GM18867 (cell line): ENCODE results near the gene SLC35B4.
"Not testable (repeated sequence)": the region's sequence is repeated elsewhere in the genome, so short reads cannot be mapped to it uniquely, and the experiment has no call there.

Source experiments
- ATAC-seq: cut with Tn5 transposase; IDR thresholded peaks from one replicate; pipeline ENCODE4 v1.9.1; 2021; ENCODE audit warnings: mild to moderate bottlenecking, moderate library complexity; ENCODE audit not compliant: unreplicated experiment

The SLC35B4 gene

DNA sequence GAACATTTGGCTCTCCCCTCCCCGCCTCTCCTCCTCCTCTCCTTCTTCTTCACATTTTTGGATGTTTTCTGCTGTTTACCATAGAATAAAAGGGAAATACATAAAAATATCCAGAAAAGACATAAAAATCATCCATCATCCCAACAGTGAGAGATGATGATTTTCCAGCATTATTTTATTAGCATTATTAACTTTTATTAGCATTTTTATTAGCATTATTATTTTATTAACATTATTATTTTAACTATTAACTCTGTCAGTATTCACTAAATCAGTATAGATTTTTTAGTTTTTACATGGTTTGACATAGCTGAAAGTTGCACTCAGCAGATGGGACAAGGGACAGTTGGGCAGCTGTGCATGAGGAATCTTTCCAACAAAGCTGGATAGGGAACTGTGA, 16.2 kb upstream of the SLC35B4 start:
- no peak for ATAC-seq

DNA sequence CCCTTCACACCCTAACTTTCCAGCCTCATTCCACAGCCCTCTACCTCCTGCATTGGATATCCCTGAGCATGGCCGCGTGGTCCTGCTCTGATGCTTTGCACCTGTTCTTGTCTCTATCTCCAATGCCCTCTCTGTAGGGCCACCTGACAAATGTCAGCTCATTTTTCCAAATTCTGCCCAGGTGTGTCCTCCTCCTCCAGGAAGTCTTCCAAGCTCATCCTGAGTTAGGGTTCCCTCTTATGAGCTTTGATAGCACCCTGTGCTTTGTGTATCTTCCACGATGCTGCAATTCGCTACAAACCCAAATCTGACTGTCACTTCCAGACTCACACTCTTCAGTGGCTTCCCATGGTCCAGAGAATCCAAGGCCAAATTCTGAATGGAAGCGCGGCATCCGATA, 14.7 kb upstream of the SLC35B4 start:
- ATAC-seq = no peak

DNA sequence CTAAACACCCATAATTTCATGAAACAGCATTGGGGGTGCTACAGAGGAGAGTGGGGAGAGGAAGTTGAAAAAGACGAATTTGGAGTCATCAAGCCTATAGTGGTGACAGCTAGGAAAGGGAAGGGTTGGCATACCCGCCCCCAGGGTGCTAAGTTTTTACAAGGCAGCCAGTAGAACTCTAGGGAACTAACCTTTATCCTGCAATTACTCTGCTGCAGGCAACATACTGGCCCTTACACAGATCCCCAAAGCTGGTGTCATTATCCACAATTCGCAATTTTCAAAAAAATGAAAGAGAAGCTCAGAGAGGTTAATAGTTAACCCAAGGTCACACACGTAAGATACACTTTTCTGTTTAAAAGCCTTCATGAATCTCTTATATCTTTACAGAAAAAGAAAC, 14.2 kb upstream of the SLC35B4 start:
- ATAC-seq = no peak

DNA sequence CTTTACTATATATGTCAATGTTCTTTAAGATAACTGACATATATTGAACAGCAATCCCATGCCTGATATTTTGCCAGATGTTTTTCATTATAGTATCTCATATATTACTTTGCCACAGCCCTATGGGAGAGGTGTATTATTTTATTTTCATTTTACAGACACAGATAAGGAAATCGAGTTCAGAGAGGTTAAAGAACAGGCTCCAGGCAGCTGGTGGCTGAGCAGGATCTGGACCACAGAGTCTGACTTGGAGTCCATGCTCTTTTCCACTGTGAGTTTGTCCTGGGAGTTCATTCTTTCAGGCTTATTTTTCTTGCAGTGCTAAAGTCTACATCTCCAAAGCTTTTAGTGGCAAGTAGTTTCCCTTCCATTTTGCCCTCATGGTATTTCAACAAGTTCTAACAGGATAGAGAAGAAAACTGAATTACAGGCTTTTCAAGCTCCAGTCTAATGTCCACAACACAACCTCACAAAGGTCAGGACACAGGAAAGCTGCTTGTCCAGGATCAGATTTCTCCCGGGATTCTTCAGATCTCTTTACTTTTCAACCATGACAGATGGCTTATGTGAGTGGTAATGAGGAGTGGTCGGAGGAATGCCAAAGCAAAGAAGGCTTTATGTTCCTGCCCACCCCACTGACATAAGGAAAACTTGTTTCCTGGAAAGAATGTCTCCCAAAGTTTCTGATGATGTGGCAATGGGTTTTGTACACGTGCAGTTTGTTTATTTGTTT, 13.1 kb upstream of the SLC35B4 start:
- no peak for ATAC-seq

DNA sequence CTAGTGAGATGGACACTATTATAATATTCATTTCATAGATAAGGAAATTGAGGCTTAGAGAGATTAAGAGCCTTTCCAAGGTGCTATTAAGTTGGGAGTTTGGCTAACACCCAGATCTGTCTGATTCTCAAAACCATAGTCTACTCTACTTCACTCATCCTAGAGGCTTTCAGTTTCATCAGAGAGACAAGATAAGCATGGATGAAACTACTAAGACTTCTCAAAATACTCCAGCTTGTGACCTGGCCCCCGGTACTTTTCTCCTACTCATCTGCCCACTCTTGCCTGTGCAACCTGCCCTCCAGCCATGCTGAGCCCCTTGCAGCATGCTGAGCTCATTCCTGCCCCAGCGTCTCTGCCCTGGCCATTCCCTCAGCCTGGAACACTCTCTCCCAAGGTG, 12.2 kb upstream of the SLC35B4 start:
- no peak for ATAC-seq

DNA sequence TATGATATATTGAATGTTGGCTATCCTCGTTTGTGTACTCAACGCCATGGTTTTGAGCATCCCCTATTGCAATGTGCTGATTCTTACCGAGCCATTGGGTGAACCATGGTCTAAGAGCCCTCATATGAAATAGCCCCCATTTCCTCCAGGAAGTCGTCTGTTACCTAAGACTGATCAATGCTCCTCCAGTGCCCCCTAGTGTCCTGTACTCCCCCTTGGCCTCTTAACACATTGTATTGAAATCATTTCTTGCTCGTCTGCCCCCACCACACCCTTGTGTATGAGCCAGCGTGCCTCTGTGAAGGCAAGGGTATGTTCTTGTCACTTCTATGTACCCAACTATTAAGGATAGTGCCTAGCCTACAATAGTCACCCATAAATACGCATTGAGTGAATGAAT, 11.2 kb upstream of the SLC35B4 start:
- ATAC-seq = peak; percentile 93

DNA sequence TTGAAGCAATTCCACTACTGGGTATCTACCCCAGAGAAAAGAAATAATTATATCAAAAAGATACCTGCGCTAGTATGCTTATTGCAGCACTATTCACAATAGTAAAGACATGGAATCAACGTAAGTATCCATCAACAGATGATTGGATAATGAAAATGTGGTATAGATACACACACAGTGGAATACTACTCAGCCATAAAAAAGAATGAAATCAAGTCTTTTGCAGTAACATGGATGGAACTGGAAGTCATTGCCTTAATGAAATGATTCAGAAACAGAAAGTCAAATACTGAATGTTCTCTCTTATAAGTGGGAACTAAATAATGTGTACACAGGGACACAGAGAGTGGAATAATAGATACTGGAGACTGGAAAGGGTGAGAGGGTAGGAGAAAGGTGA, 7.4 kb upstream of the SLC35B4 start:
- no peak for ATAC-seq

DNA sequence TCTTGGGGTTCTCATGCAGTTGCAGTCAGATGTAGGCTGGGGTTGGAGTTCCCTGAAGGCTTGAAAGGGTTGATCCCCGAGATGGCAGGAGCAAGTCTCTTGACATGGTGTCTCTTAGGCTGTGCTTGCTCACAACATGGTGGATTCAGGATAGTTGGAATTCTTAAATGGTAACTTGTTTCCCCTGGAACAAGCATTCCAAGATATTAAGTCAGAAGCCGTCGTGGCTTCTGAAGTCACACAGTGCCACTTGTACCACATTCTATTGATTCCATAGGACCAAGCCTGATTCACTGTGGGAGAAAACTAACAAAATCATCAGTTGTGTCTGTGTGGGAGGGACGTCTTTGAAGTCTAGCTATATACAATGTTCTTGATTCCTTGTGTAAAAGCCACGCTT, 3.5 kb upstream of the SLC35B4 start:
- no peak for ATAC-seq

DNA sequence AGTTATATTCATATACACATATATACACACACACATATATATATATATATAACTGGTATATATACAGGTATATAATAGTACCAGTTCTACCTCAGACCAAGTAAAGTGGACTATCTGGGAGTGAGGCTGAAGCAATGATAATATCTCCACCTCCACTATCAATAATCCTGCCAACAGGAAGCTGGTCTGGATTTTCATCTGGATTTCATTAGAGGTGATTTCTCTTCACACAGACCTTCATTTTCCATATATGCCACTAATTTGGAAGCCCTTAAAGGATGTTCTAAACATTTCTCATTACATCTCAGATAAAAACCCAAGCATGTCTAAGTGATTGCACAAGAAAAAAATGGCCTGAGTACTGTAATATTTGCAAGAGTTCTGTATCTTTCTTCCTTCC, 1.7 kb upstream of the SLC35B4 start:
- ATAC-seq = no peak

DNA sequence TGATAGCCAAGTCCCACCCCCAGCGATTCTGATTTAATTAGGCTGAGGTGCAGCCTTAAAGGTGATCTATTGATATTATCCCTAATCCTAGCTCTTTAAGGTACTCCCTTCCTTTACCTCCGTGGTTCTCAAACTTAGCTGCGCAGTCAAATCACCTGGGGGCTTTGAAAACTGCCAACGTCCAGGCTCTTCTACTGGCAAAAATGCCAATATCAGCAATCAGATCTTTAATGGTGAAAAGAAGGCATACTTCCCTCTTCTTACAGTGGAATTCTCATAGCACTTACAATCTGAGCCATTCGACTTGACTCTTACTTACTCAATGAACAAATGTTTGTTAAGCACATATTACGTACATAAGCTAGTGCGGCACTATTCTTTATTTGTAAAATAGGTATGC, 704 bp upstream of the SLC35B4 start:
- ATAC-seq = no peak

DNA sequence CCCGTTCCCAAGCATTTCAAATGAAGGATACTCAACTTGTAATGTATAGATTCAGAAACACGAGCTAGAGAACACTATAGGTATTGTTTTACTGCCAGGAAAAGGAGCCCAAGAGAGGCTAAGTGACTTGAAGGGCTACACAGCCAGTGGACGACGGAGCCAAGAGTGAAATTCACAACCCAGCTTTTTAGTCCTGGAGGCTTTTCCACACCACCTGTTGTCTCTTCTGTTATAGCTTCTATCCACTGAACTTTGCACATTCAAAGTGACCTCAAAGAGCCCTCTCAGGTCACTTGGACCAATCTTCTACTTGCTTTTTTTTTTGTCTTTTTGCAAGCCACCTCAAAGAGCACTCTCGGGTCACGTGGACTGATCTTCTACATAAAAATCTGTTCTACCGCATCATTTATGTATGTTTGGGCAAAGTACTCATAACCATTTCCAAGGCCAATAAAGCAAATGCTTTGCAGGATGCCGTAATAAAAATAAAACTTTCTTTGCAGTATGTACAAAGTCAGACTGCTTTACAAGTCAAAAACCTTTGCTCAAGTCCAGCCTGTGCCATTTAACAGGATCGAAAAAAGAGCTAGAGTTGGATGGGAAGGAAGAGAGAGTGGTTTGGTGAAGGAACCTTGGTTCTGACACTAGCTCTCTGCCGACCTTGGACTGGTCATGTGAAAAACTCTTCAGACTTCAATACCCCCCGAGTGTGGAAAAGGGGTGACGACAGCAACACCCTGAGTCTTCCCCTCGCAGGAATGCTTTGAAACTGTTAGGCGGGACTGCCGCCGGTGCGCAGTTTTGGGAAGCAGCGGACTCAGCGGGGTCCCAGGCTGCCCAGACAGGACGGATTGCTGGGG, 821 bp downstream of the SLC35B4 start:
- no peak for ATAC-seq

DNA sequence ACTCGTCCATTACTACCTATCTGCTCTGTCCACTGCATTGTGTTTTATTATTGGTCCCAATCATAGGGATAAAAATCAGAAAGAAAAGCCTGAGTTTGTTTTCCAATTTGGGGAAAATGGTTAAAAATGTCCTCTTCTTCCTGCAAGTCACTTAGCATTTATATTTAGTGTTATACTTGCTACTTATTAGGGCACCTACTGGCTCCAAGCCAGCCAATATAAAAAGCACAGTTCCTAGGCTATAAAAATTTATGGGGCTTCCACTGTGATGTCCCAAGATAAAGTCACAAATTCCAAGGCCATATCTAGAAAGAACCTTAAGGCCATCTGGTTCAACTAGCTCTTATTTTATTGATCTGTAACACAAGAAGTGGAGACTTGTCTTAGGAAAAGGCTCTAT, 3.2 kb downstream of the SLC35B4 start:
- ATAC-seq = no peak

DNA sequence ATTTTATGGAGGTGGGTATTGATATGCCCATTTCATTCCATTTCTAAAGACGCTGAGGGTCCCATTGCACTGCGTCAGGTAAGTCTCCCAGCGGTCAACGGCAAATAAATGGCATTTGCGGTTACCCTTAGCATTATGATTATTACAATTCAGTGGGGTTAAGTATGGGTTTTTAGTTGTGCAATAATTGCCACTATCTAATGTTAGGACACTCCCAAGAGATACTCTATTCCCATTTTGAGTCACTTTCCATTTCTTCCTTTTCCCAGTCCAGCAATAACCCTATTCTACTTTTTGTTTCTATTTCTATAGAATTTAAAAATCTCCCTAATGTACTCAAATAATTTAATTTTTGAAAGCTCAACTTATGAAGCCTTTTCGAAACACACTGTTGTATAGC, 4.0 kb downstream of the SLC35B4 start:
- no peak for ATAC-seq

DNA sequence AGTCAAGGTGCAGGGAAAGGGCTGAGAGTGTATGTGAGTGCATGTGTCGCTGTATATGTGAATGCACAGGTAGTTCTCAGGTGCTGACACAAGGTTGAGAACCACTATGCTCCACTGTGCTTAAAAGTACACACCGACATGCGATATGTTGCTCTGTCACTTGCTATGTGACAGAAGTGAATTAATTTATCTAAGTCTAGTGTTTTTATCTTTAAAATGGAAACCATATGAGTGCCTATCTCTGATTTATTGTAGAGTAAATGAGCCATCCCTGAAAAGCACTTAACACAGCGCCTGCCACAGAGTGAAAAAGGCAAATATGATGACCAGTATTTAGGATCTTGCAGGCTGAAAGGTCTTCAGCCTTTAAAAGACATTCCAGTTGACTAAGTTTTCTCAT, 4.9 kb downstream of the SLC35B4 start:
- ATAC-seq = no peak

DNA sequence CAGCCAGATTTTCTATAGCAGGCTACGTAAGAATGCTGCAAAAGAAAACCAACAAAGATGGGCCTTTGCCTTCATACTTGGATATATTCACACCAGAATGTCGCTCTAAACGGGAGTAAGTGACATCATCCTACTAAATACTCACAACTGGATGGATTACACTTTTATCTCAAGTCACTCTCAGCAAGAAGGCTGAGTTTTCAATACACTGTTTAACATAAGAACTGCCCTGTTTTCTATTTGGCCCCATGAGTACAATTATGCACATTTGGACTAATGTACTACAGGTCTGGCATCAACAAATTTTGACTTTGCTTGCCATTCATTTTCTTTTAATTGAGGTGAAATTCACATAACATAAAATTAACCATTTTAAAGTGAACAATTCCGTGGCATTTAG, 8.2 kb downstream of the SLC35B4 start:
- no peak for ATAC-seq

DNA sequence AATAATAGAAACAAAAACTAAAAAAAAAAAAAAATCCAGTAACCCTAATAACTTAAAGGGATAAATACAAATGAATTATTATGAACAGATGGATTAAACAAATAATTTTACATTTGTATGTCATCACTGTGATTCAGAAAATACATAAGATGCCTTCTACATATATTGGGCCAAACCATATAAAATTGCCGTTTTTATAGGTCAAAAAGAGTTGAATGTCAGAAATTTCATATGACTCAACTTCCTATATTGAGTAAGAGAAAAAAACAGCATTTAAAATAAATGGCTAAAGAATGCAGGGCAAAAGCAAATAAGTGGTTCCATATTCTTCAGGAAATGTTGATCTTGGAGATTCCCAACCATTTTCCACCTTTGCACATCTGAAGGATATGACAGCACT, 9.4 kb downstream of the SLC35B4 start:
- ATAC-seq = no peak

DNA sequence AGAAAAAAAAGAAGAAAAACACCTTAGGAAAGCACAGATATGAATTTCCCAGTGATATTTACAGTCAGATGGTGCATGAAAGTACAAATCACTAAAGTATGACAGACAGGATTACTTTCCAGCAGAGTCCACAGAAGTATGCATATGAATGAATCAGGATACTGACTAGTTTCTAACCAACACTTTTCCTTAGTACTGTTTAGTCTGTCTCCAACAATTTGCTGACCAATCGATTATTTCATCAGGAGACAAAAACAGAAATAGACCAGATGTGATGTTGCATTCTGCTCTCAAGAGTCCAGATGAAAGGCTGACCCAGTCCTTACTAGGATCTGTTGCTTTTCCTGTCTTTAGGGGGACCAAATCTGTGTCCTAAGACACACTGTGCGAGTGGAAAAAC, 14.6 kb downstream of the SLC35B4 start:
- ATAC-seq = no peak

DNA sequence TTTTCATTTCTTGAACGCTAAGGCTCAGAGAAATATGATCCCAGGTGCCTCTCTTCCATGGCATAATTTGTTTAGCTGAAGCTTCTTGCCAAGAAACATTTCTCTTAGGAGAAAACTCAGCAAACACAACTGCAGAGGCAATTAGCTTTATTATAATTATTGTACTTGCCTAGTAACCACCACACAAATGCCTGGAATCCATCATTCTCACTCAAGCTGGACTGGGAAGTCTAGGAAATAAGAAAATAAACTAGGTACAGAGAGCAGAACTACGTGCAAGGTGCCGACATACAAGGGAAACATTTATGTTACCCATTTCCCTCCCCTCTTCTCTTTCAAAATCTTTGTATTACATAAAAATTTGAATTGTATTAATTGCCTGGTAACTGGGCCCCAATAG, 15.1 kb downstream of the SLC35B4 start:
- no peak for ATAC-seq

DNA sequence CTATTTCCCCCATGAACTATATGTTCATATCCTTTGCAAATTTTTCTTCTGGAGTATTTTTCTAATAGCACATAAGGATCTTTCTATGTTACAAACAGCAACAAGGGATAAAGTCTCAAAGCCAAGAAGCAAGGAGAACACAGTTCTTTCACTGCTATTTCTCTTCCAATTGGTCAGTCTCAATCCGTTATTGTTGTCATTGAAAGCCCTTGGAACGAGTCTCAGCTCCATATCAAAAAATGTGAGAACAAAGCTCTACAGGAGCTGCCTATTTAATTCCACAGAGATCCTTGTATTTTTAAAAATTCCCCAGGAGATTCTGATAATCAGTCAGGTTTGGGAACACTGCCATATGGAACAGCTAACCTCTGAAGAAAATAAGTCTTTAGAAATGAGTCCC, 15.7 kb downstream of the SLC35B4 start:
- no peak for ATAC-seq

DNA sequence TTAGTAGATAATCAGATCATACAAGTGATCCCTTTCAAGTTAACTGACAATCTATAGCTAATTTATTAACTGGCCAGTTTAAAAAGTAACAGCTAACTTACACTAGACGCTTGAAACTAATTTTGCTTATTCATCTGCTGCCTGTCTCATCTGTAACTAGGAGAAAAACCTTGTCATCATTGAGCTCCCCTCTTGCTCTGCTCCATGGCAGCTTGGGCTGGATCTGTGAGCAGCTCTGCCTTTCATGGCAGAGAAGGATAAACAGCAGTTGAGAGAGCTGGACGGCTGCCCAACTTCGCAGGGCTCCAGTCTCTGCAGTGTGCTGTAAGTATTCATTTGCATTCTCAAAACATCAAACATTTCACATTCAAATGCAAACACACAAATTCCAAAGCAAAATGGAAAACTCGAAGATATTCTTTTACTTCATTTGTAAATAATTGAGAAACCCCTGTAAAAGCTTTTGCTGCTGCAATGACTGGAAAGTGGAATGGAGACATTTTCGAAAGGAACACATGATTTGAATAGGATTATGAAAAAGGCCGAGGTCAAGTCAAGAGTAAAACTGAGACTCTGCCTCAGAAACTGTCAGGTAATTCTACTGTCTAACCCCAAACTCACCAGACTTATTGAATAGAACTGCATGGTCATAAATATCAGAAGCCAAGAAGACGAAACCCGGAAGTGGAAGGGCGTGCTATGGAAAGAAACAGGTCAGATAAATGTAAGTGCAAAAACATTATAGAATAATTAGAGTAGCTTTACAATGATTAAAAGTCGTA, 17.6 kb downstream of the SLC35B4 start:
- no peak for ATAC-seq

DNA sequence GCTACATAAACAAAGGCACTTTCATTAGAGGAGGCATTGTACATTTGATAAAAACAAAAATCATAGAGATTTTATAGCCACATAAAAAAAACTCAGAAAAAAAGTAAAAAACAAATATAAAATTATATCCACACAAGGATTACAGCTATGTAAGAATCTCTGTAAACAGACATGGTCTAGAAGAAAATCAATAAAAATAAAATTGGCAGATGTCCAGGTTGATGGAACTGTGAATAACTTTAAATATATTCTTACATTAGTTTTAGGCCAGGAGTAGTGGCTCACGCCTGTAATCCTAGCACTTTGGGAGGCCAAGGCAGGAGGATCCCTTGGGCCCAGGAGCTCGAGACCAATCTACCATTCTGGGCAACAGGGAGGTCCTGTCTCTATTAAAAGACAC, 19.2 kb downstream of the SLC35B4 start:
- no peak for ATAC-seq

DNA sequence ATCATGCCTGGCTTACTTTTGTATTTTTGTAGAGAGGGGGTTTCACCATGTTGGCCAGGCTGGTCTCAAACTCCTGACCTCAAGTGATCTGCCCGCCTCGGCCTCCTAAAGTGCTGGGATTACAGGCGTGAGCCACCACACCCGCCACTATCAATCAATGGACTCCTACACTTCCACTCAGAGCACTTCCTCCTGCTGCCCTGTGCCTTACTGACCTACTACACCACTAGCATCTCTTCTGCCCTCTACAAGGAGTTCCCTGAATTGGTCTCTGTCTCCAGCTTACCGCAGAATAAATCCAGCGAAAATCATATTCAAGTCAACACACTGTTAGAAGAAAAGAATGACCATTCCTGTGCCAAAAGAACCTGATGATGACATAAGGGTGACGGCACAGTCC, 20.7 kb downstream of the SLC35B4 start:
- ATAC-seq = not testable (repeated sequence)
